HepG2 (cell line): Measurements from ENCODE around the gene CCN2. TPM values are rescaled to one million over a fixed set of nuclear protein-coding genes. Genes with fewer than 3 reads are reported as not detected.
A peak's percentile ranks its signal among the peaks of the same experiment; 100 is the strongest.

ENCODE experiments used
- EP300 ChIP-seq, 3 experiments: sonication (generic) in 1 of 3; formaldehyde crosslinking in 1 of 3; IDR thresholded peaks; 2 replicates each; pipeline versions ENCODE4 v1.5.1 to v1.6.1; 2011 to 2020; ENCODE audit warnings: low read depth in 2 of 3, low read length in 2 of 3, borderline replicate concordance in 1 of 3, improper control_type of control experiment in 1 of 3, mild to moderate bottlenecking in 1 of 3, missing genetic modification reagents in 1 of 3, moderate library complexity in 1 of 3
- HES4 ChIP-seq: sonication (generic); formaldehyde crosslinking; IDR thresholded peaks from 2 replicates; pipeline ENCODE4 v1.9.0; 2021; ENCODE audit warnings: mild to moderate bottlenecking, missing genetic modification reagents, borderline replicate concordance
- HOXA5 ChIP-seq: sonication (generic); formaldehyde crosslinking; IDR thresholded peaks from 2 replicates; pipeline ENCODE4 v1.4.0; 2020; ENCODE audit warnings: missing genetic modification reagents
- KAT2B ChIP-seq: fragments of 150-350 bp; IDR thresholded peaks from 2 replicates; pipeline ENCODE4 v1.6.1; 2014; ENCODE audit warnings: low read depth, low read length, borderline replicate concordance
- MBNL3 ChIP-seq: fragments of 250-450 bp; sonication (Bioruptor Pico); conservative IDR thresholded peaks from 2 replicates; pipeline ENCODE4 v1.8.0; 2022; ENCODE audit warnings: mild to moderate bottlenecking, inconsistent platforms
- NFATC3 ChIP-seq: sonication (generic); formaldehyde crosslinking; IDR thresholded peaks from 2 replicates; pipeline ENCODE4 v1.5.1; 2020; ENCODE audit warnings: mild to moderate bottlenecking, missing genetic modification reagents
- SNAI1 ChIP-seq: sonication (generic); formaldehyde crosslinking; IDR thresholded peaks from 2 replicates; pipeline ENCODE4 v1.5.0; 2020; ENCODE audit warnings: mild to moderate bottlenecking, missing genetic modification reagents, borderline replicate concordance
- TGIF2 ChIP-seq: IDR thresholded peaks from 2 replicates; pipeline ENCODE4 v1.6.1; 2016; ENCODE audit warnings: control low read depth, missing compliant biosample characterization
- ZFP62 ChIP-seq: sonication (generic); formaldehyde crosslinking; IDR thresholded peaks from 2 replicates; pipeline ENCODE4 v1.4.0; 2020; ENCODE audit warnings: missing genetic modification reagents
- ZNF124 ChIP-seq: sonication (generic); formaldehyde crosslinking; IDR thresholded peaks from 2 replicates; pipeline ENCODE4 v1.4.0; 2020; ENCODE audit warnings: missing genetic modification reagents
- ZNF17 ChIP-seq: sonication (generic); formaldehyde crosslinking; IDR thresholded peaks from 2 replicates; pipeline ENCODE4 v1.5.0; 2020; ENCODE audit warnings: mild to moderate bottlenecking, missing genetic modification reagents
- ZNF292 ChIP-seq: sonication (generic); formaldehyde crosslinking; IDR thresholded peaks from 2 replicates; pipeline ENCODE4 v1.8.1; 2022; ENCODE audit warnings: mild to moderate bottlenecking, low read depth, missing genetic modification reagents, borderline replicate concordance
- ZNF567 ChIP-seq: sonication (generic); formaldehyde crosslinking; IDR thresholded peaks from 2 replicates; pipeline ENCODE4 v1.8.1; 2023; ENCODE audit warnings: mild to moderate bottlenecking, missing genetic modification reagents, borderline replicate concordance
- ZNF761 ChIP-seq: sonication (generic); formaldehyde crosslinking; conservative IDR thresholded peaks from 2 replicates; pipeline ENCODE4 v1.4.0; 2020; ENCODE audit warnings: mild to moderate bottlenecking, missing genetic modification reagents
- polyA plus RNA-seq, 8 experiments: library from polyadenylated mRNA; depleted of rRNA in 3 of 8; stranded (reverse) in 7 of 8; unstranded in 1 of 8; fragments of >200 nt; fragmentation: Illumina TruSeq in 4 of 8; extraction: Trizol in 4 of 8; gene quantifications; 2 replicates each; pipeline versions ENCODE4 v1.2.1 to v1.2.3, GENCODE V29; 2011 to 2016; ENCODE audit warnings: low read depth in 4 of 8, missing spikeins in 1 of 8, mixed read lengths in 1 of 8; ENCODE audit not compliant: insufficient read depth in 1 of 8
- total RNA-seq, 5 experiments: library from RNA; depleted of rRNA; stranded (reverse); fragments of >200 nt; fragmentation: Illumina TruSeq; extraction: Trizol; gene quantifications; 2 replicates each; pipeline ENCODE4 v1.2.3, GENCODE V29; 2016; ENCODE audit warnings: low read depth in 1 of 5
- TF ChIP-seq, protein P1 (sequence below): sonication (generic); formaldehyde crosslinking; IDR thresholded peaks from 2 replicates; pipeline ENCODE4 v1.5.1; 2020; ENCODE audit warnings: mild to moderate bottlenecking, missing genetic modification reagents
- TF ChIP-seq, protein P2 (sequence below): sonication (generic); formaldehyde crosslinking; IDR thresholded peaks from 2 replicates; pipeline ENCODE4 v1.4.0; 2020; ENCODE audit warnings: missing genetic modification reagents, low read depth, mild to moderate bottlenecking, borderline replicate concordance
- TF ChIP-seq, protein P3 (sequence below): sonication (generic); formaldehyde crosslinking; IDR thresholded peaks from 2 replicates; pipeline ENCODE4 v1.8.1; 2023; ENCODE audit warnings: mild to moderate bottlenecking, missing genetic modification reagents
- TF ChIP-seq, protein P4 (sequence below): sonication (generic); formaldehyde crosslinking; conservative IDR thresholded peaks from 2 replicates; pipeline ENCODE4 v1.8.0; 2022; ENCODE audit warnings: mild to moderate bottlenecking, moderate library complexity, missing genetic modification reagents

Gene CCN2
- total and polyA plus RNA-seq, 2 of the 13 experiments (the other 11 are each of a cell fraction or from before 2014, with no cell fraction given), result 34.7 to 316 TPM

DNA sequence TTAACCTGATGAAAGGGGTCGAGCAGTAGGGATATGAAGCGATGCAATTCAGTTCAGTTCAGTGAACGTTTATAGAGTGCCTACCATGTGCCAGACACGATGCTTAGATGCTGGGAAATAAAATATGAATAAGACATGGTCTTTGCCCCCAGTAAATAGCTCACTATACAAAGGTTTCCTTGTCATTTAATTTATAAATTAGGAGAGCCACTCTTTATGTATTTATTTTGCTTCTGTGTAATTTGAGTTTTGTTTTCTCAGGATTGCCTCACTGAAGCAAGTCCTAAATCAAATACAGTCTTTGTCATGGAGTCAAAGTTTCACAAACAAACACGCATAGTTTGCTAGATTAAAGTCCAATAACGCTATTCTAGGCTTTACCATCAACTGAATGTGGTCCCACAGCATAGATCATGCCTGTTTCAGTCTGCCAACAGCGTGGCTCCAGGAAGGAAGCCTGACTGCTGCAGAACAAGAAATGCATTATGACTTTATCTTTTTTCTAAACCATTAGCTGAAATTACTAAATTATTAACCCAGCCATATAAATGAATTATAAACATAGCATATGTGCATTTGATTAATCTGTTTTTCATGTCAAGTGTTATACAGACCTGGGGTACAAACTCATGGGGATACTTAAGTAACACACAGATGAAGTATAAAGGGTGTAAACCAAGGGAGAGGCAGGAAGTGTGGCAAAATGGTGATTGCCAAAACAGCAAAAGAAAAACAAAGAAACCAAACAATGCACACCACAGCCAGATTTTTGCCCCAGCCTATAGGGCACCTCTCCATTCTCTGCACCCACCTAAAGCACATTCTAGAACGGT is 29.8 kb upstream of the CCN2 start (continued):
- TF ChIP-seq, protein P1, sequence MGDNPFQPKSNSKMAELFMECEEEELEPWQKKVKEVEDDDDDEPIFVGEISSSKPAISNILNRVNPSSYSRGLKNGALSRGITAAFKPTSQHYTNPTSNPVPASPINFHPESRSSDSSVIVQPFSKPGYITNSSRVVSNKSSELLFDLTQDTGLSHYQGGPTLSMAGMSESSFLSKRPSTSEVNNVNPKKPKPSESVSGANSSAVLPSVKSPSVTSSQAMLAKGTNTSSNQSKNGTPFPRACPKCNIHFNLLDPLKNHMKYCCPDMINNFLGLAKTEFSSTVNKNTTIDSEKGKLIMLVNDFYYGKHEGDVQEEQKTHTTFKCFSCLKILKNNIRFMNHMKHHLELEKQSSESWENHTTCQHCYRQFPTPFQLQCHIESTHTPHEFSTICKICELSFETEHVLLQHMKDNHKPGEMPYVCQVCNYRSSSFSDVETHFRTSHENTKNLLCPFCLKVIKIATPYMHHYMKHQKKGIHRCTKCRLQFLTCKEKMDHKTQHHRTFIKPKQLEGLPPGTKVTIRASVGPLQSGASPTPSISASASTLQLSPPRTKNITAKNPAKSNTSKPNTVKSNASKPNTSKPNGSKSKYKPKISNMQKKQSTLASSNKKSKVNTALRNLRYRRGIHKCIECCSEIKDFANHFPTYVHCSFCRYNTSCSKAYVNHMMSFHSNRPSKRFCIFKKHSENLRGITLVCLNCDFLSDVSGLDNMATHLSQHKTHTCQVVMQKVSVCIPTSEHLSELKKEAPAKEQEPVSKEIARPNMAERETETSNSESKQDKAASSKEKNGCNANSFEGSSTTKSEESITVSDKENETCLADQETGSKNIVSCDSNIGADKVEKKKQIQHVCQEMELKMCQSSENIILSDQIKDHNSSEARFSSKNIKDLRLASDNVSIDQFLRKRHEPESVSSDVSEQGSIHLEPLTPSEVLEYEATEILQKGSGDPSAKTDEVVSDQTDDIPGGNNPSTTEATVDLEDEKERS (CRISPR knock-in tag), result peak; percentile 73; the same call in 1 of the 2 replicates
- TF ChIP-seq ZFP62 (CRISPR knock-in tag) (no peak), MBNL3 (no peak), TGIF2 (peak; percentile 59; the same call in 1 of the 2 replicates), ZNF124 (peak; percentile 96; the same call in 1 of the 2 replicates), KAT2B (no peak), HOXA5 (no peak), EP300 (IDR thresholded peaks at IDR 0.05; ENCODE audit: low read depth in 2 of 2, low read length in 2 of 2) (peak; percentile 98 to 100), EP300 (CRISPR knock-in tag; IDR thresholded peaks at IDR 0.05; ENCODE audit: borderline replicate concordance) (peak; percentile 99), NFATC3 (CRISPR knock-in tag) (no peak), SNAI1 (no peak), ZNF17 (CRISPR knock-in tag) (0 out of 2 replicates have a peak, but pooled peaks have one; percentile 77), ZNF292 (CRISPR knock-in tag) (peak; percentile 90; the same call in 1 of the 2 replicates), HES4 (CRISPR knock-in tag) (no peak), ZNF567 (CRISPR knock-in tag) (no peak; the same call in 1 of the 2 replicates), ZNF761 (CRISPR knock-in tag) (peak; percentile 77; the same call in 1 of the 2 replicates)
- TF ChIP-seq, protein P2, sequence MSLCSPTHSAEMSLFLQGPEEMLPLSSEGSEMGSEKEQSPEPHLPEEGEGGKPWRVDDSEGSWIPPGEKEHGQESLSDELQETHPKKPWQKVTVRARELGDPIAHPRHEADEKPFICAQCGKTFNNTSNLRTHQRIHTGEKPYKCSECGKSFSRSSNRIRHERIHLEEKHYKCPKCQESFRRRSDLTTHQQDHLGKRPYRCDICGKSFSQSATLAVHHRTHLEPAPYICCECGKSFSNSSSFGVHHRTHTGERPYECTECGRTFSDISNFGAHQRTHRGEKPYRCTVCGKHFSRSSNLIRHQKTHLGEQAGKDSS, result no peak
- TF ChIP-seq, protein P3, sequence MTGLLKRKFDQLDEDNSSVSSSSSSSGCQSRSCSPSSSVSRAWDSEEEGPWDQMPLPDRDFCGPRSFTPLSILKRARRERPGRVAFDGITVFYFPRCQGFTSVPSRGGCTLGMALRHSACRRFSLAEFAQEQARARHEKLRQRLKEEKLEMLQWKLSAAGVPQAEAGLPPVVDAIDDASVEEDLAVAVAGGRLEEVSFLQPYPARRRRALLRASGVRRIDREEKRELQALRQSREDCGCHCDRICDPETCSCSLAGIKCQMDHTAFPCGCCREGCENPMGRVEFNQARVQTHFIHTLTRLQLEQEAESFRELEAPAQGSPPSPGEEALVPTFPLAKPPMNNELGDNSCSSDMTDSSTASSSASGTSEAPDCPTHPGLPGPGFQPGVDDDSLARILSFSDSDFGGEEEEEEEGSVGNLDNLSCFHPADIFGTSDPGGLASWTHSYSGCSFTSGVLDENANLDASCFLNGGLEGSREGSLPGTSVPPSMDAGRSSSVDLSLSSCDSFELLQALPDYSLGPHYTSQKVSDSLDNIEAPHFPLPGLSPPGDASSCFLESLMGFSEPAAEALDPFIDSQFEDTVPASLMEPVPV (CRISPR knock-in tag), result 0 out of 2 replicates have a peak, but pooled peaks have one; percentile 48
- TF ChIP-seq, protein P4, sequence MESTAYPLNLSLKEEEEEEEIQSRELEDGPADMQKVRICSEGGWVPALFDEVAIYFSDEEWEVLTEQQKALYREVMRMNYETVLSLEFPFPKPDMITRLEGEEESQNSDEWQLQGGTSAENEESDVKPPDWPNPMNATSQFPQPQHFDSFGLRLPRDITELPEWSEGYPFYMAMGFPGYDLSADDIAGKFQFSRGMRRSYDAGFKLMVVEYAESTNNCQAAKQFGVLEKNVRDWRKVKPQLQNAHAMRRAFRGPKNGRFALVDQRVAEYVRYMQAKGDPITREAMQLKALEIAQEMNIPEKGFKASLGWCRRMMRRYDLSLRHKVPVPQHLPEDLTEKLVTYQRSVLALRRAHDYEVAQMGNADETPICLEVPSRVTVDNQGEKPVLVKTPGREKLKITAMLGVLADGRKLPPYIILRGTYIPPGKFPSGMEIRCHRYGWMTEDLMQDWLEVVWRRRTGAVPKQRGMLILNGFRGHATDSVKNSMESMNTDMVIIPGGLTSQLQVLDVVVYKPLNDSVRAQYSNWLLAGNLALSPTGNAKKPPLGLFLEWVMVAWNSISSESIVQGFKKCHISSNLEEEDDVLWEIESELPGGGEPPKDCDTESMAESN (CRISPR knock-in tag), result peak; percentile 28; the same call in 1 of the 2 replicates
